DND-41 (cell line): ENCODE measurements around the gene CSE1L.
"Not testable (repeated sequence)": the region's sequence is repeated elsewhere in the genome, so short reads cannot be mapped to it uniquely, and the experiment has no call there.

Source experiments
- ATAC-seq: fragments of 200-7000 bp; cut with Tn5 transposase; 3 replicates; pipeline ENCODE4 v1.9.1; 2021; ENCODE audit warnings: low read depth; ENCODE audit not compliant: insufficient read depth
- DNase-seq: peaks from one replicate; pipeline ENCODE4 v3.0.0-alpha.2; 2020
- H2AFZ ChIP-seq: 2 replicates; pipeline ENCODE4 v1.6.0; 2012; ENCODE audit warnings: low read depth, low read length
- H3K27ac ChIP-seq: 2 replicates; pipeline ENCODE4 v1.5.1; 2012; ENCODE audit warnings: low read length, inconsistent platforms
- H3K27me3 ChIP-seq: fragments of 200-600 bp; sonication (generic); 2 replicates; pipeline ENCODE4 v1.6.0; 2012; ENCODE audit warnings: low read length, mild to moderate bottlenecking, inconsistent platforms; ENCODE audit not compliant: insufficient read depth, poor library complexity
- H3K36me3 ChIP-seq: 2 replicates; pipeline ENCODE4 v1.5.1; 2012; ENCODE audit warnings: low read length, inconsistent platforms; ENCODE audit not compliant: insufficient read depth
- H3K4me1 ChIP-seq: 2 replicates; pipeline ENCODE4 v1.5.1; 2012; ENCODE audit warnings: mild to moderate bottlenecking, low read length; ENCODE audit not compliant: insufficient read depth
- H3K4me2 ChIP-seq: 2 replicates; pipeline ENCODE4 v1.6.0; 2012; ENCODE audit warnings: mild to moderate bottlenecking, moderate library complexity, low read length, inconsistent platforms; ENCODE audit not compliant: insufficient read depth
- H3K4me3 ChIP-seq, 2 experiments: fragments of 200-600 bp in 1 of 2; shearing (Covaris generic) in 1 of 2; 2 replicates each; pipeline ENCODE4 v1.5.1; 2012 to 2016; ENCODE audit warnings: inconsistent platforms in 2 of 2, low read length in 2 of 2, mild to moderate bottlenecking in 2 of 2, low read depth in 1 of 2, moderate library complexity in 1 of 2
- H3K79me2 ChIP-seq: 2 replicates; pipeline ENCODE4 v1.6.0; 2012; ENCODE audit warnings: low read length, inconsistent platforms; ENCODE audit not compliant: insufficient read depth
- H3K9ac ChIP-seq: 2 replicates; pipeline ENCODE4 v1.6.0; 2012; ENCODE audit warnings: low read depth, mild to moderate bottlenecking, inconsistent platforms, low read length, moderate library complexity
- H3K9me3 ChIP-seq: 2 replicates; pipeline ENCODE4 v1.5.1; 2012; ENCODE audit warnings: low read length, moderate library complexity, mild to moderate bottlenecking, inconsistent platforms; ENCODE audit not compliant: insufficient read depth, severe bottlenecking
- H4K20me1 ChIP-seq: 2 replicates; pipeline ENCODE4 v1.6.0; 2012; ENCODE audit warnings: low read length; ENCODE audit not compliant: insufficient read depth
- CTCF ChIP-seq: IDR thresholded peaks from 2 replicates; pipeline ENCODE4 v1.5.1; 2012; ENCODE audit warnings: borderline replicate concordance, low read length, moderate library complexity, mild to moderate bottlenecking; ENCODE audit not compliant: poor library complexity, severe bottlenecking; ENCODE audit errors: extremely low read depth
- EZH2 ChIP-seq: IDR thresholded peaks from 3 replicates; pipeline ENCODE4 v1.6.1; 2012; ENCODE audit warnings: borderline replicate concordance, low read depth, mild to moderate bottlenecking, moderate library complexity, low read length, inconsistent platforms; ENCODE audit not compliant: severe bottlenecking

The CSE1L gene

GRCh38 chr20:49103647-49104364, 57.7 kb downstream of the CSE1L start:
- Histone ChIP-seq H3K9ac (no peak overlapping the region), H3K9me3 (no peaks in the 10 kb centered on the region), H3K4me2 (no peak overlapping the region), H3K79me2 (peaks cover 8% of the 10 kb centered on the region; the same call in 1 of the 2 replicates), H3K4me3 (no peak overlapping the region), H3K4me1 (no peaks in the 10 kb centered on the region), H3K27me3 (no peaks in the 10 kb centered on the region), H4K20me1 (peaks cover 29% of the 10 kb centered on the region; the same call in 1 of the 2 replicates), H3K27ac (no peak overlapping the region), H3K36me3 (peaks cover 64% of the 10 kb centered on the region), H2AFZ (no peak overlapping the region)
- no peak; the same call in 2 of the 3 replicates for ATAC-seq
- DNase-seq, result peak; percentile 2
- TF ChIP-seq EZH2, result no peak
- no peak for TF ChIP-seq CTCF

- H3K9me3 ChIP-seq, result no peaks in the 10 kb centered on the region
- H4K20me1 ChIP-seq, result peaks cover 29% of the 10 kb centered on the region; the same call in 1 of the 2 replicates
- peaks cover 59% of the 10 kb centered on the region for H3K36me3 ChIP-seq
- no peak overlapping the region for H2AFZ ChIP-seq
- no peak for DNase-seq
- no peak overlapping the region for H3K27ac ChIP-seq
- H3K9ac ChIP-seq, result no peak overlapping the region
- TF ChIP-seq EZH2, result no peak
- no peak for TF ChIP-seq CTCF
- no peaks in the 10 kb centered on the region for H3K4me1 ChIP-seq
- peak; percentile 22 for ATAC-seq
- H3K4me3 ChIP-seq, result no peak overlapping the region
- peaks cover 5% of the 10 kb centered on the region; the same call in 1 of the 2 replicates for H3K79me2 ChIP-seq
- H3K27me3 ChIP-seq, result no peaks in the 10 kb centered on the region
- H3K4me2 ChIP-seq, result no peak overlapping the region
Measured at GRCh38 chr20:49104365-49104648, 58.2 kb downstream of the CSE1L start.

DNA sequence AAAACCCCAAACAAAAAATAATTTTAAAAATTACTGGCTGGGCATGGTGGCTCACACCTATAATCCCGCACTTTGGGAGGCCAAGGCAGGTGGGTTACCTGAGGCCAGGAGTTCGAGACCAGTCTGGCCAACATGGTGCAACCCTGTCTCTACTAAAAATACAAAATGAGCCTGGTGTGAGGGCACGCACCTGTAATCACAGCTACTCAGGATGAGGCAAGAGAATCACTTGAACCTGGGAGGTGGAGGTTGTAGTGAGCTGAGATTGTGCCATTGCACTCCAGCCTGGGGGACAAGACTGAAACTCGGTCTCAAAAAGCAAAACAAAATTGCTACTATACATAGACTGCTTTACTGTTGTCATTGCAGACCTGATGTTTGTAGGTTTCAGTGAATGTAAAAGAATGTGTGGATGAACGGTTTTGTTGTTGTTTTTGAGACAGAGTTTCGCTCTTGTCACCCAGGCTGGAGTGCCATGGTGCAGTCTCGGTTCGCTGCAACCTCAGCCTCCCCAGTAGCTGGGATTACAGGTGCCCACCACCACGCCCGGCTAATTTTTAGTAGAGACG, 59.0 kb downstream of the CSE1L start:
- not testable (repeated sequence) for H3K9me3 ChIP-seq, H2AFZ ChIP-seq, H3K9ac ChIP-seq, ATAC-seq, H3K4me2 ChIP-seq, H3K4me1 ChIP-seq, H3K27ac ChIP-seq, H3K27me3 ChIP-seq, H3K4me3 ChIP-seq, DNase-seq, H3K79me2 ChIP-seq
- Histone ChIP-seq H4K20me1 (peaks cover 29% of the 10 kb centered on the region; the same call in 1 of the 2 replicates), H3K36me3 (peaks cover 55% of the 10 kb centered on the region)

DNA sequence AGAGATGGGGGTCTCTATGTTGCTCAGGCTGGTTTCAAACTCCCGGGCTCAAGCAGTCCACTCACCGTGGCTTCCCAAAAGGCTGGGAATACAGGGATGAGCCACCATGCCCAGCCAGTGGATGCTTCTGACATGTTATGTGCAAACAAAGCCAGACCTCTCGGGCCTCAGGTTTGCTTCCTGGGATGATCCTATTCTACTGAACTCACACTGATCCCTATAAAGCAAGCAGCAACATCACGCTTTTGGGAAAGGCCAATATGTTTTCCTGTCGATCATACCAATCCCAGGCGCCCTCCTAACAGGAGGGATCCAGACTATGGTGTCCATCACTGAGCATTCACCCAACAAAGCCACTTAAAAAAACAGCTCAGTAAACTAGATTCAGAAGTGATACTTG, 60.2 kb downstream of the CSE1L start:
- TF ChIP-seq CTCF (no peak), EZH2 (no peak)
- Histone ChIP-seq H3K4me1 (no peaks in the 10 kb centered on the region), H3K9ac (no peak overlapping the region), H2AFZ (no peak overlapping the region), H4K20me1 (peaks cover 26% of the 10 kb centered on the region; the same call in 1 of the 2 replicates), H3K27ac (no peak overlapping the region), H3K79me2 (peaks cover under 1% of the 10 kb centered on the region; the same call in 1 of the 2 replicates), H3K27me3 (no peaks in the 10 kb centered on the region), H3K36me3 (peaks cover 54% of the 10 kb centered on the region), H3K9me3 (no peaks in the 10 kb centered on the region), H3K4me2 (no peak overlapping the region), H3K4me3 (no peak overlapping the region)
- ATAC-seq (no peak), DNase-seq (no peak)
